ENCODE results near the gene WDR64. TPM values are rescaled to one million over a fixed set of nuclear protein-coding genes. Genes with fewer than 3 reads are reported as not detected.
"Not testable (repeated sequence)": the region's sequence is repeated elsewhere in the genome, so short reads cannot be mapped to it uniquely, and the experiment has no call there.

The WDR64 gene
- polyA plus RNA-seq, 3 donors, result 0.14 to 0.79 (median 0.51) TPM

DNA sequence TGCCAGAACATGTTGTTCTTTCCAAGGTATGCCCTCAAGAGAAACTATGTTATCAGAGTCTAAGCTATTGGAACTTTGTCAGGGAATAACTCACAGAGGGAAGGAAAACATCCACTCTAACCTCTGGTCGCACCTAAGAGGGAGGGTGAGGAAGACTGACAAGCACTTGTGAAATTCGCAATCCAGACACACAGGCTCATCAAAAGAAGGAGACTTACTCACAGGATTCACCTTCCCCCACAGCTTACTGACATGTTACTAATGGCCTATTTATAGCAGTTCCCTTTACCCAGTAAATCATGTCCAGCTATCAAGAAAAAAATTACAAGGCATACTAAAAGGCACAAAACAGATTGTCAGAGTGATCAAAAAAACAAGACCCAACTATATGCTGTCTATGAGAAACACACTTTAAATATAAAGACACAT lies 36.9 kb downstream of the WDR64 start:
- no peak for DNase-seq (ENCODE audit: extremely low read depth in 1 of 11, low read depth in 9 of 11, low spot score in 4 of 11)

GRCh38 chr1:241695246-241696171 lies 43.4 kb downstream of the WDR64 start:
- no peak for DNase-seq (ENCODE audit: extremely low read depth in 1 of 11, low read depth in 9 of 11, low spot score in 4 of 11)

GRCh38 chr1:241696172-241696814 lies 44.2 kb downstream of the WDR64 start:
- no peak for DNase-seq (ENCODE audit: extremely low read depth in 1 of 11, low read depth in 9 of 11, low spot score in 4 of 11)

- no peak for DNase-seq (ENCODE audit: extremely low read depth in 1 of 11, low read depth in 9 of 11, low spot score in 4 of 11)
Measured at GRCh38 chr1:241696815-241697639, 44.9 kb downstream of the WDR64 start.

DNA sequence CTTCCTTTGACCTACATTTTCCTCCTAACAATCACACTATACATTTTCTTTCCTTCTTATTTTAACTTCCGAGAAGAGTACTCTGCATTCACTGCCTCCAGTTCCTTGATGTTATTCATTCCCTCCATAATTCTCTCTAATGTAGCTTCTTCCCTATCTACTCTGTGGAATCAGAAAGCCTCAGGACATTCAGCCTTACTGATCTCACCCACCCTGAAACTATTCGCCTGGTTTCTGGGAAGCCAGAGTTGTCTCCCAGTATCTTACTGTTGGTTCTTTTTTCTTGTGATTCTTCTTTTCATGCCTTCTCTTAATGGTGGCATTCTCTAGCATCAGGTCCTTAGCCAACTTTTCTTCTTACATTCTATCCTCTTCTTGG lies 45.5 kb downstream of the WDR64 start:
- DNase-seq (ENCODE audit: extremely low read depth in 1 of 11, low read depth in 9 of 11, low spot score in 4 of 11), result no peak

DNA sequence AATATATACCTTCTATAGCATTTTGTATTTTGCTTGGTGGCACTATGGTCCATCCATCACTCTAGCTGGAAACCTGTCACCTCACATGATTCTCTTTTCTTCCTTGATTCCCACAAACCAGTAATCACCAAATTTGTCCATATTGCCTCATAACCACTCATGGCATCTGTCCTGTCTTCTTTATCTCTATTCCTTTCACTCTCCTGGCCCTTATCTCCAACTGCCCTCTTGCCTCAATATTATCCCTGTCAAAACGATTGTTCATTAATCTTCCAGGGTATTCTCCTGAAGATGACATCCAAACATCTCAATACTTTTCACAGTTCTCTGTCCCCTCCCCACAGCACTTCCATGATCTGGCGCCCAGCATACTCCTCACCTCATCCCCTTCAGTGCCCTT lies 46.1 kb downstream of the WDR64 start:
- DNase-seq (ENCODE audit: extremely low read depth in 1 of 11, low read depth in 9 of 11, low spot score in 4 of 11), result no peak

- DNase-seq (ENCODE audit: extremely low read depth in 1 of 11, low read depth in 9 of 11, low spot score in 4 of 11), result no peak
Measured at GRCh38 chr1:241701483-241702295, 49.6 kb downstream of the WDR64 start.

DNA sequence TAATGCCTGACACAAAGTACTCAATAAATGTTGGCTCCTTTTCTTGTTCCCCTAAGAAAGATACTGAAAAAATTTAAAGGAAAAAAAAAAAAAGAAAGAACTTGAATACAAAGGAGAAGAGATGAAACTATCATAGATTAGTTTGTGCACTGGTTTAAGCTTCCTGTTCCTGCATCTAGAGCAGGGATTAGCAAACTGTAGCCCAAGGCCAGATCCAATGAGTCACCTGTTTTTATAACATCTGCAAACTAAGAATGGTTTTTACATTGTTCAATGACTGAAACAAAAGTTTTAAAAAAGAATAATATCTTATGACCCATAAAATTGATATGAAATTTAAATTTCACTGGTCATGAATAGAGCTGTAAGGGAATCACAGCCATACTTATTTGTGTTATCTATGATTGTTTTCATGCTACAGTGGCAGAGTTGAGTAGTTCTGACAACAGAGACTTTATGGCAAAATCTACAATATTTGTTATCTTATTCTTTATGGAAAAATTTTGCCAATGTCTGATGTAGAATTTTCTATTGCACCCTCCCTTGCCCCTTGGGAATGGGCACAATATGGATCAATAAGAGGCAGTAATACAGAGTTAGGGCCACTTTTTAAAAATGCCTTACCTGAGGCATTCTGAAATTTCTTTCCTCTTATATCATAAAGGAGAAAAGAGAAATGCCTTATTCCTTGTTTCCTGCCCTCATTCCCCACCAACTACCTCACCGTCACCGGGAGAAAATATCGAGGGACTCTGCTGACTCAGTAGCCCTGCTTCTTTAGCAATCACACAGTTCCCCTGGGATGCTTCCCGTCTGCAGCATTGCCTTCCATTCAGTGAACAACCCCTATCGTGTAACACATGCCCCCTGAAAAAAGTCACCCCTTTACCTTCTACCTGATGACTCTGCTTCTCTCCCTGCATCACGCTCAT lies 50.6 kb downstream of the WDR64 start:
- no peak for DNase-seq (ENCODE audit: extremely low read depth in 1 of 11, low read depth in 9 of 11, low spot score in 4 of 11)

- not testable (repeated sequence) for DNase-seq (ENCODE audit: extremely low read depth in 1 of 11, low read depth in 9 of 11, low spot score in 4 of 11)
Measured at GRCh38 chr1:241703739-241704138, 51.7 kb downstream of the WDR64 start.

DNA sequence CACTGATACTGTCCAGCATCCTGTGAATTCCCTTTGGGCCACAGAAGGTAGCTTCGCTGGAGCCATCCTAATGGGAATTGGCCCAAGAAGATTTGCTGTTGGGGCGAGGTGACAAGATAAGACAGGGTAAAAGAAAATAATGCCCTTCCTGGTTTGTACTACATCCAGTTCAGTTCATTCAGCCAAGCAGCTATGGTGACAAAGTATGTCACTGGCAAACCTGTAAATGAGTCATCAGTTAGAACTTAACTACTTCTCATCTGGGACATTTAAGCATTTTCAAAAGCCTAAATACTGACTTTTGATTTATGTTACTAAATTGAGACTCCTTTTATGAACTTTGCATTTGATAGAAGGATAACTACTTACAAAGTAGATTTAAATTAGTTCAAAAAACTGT lies 54.2 kb downstream of the WDR64 start:
- no peak for DNase-seq (ENCODE audit: extremely low read depth in 1 of 11, low read depth in 9 of 11, low spot score in 4 of 11)

- DNase-seq (ENCODE audit: extremely low read depth in 1 of 11, low read depth in 9 of 11, low spot score in 4 of 11), result no peak
Measured at GRCh38 chr1:241706967-241707366, 54.9 kb downstream of the WDR64 start.

DNA sequence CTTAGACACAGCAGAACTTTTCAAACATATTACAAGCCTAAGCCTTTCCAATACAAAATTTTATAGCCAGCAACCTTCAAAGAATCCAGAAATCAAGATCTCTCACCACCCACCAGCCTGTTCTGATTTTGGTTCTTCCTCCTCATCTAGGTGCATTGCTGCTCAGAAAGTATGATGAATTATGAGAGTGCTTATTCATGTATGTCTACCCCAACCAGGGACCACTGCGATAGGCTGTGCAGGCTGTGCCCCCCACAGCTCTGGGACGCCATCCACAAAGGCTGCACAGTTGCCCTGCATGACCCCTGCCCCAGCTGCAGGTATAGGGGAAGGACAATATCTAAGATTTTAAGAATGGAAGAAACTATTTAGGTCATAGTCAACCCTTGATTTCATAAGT lies 55.4 kb downstream of the WDR64 start:
- DNase-seq (ENCODE audit: extremely low read depth in 1 of 11, low read depth in 9 of 11, low spot score in 4 of 11), result no peak

GRCh38 chr1:241711326-241711725 lies 59.2 kb downstream of the WDR64 start:
- no peak for DNase-seq (ENCODE audit: extremely low read depth in 1 of 11, low read depth in 9 of 11, low spot score in 4 of 11)

DNA sequence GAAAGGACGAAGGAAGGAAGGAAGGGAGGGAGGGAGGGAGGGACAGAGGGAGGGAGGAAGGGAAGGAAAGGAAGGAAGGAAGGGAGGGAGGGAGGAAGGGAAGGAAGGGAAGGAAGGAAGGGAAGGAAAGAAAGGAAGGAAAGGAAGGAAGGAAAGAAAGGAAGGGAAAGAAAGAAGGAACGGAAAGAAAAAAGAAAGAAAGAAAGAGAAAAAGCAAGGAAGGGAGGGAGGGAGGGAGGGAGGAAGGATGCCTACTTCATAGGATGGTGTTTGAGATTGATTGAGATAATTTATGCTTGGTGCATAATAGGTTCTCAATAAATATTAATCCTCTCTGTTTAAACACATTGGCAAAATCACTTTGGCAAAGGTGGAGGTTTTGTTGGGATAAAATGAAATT lies 61.2 kb downstream of the WDR64 start:
- no peak for DNase-seq (ENCODE audit: extremely low read depth in 1 of 11, low read depth in 9 of 11, low spot score in 4 of 11)

- DNase-seq (ENCODE audit: extremely low read depth in 1 of 11, low read depth in 9 of 11, low spot score in 4 of 11), result no peak
Measured at GRCh38 chr1:241714321-241715218, 62.5 kb downstream of the WDR64 start.

GRCh38 chr1:241715435-241715834 lies 63.4 kb downstream of the WDR64 start:
- DNase-seq (ENCODE audit: extremely low read depth in 1 of 11, low read depth in 9 of 11, low spot score in 4 of 11), result no peak

DNA sequence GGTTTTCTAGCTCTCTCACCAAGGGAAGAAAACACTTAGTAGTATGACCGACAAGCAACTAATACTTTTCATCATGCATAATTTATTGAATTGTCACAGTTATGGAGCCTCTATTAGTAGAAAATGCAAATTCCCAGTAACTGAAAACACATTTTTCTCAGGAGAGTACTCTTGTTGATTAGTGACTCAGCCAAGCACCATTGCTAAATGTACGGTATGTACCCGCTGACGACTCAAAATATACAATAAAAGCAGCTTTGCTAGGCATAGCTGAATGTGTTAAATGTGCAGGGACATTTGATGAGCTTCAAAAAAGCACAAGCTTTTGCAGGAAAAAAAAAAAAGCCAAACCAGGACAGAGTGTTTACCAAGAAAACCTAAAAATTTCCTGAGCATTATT lies 63.9 kb downstream of the WDR64 start:
- DNase-seq (ENCODE audit: extremely low read depth in 1 of 11, low read depth in 9 of 11, low spot score in 4 of 11), result no peak
